ENCODE results near the gene MYLK4. TPM values are rescaled to one million over a fixed set of nuclear protein-coding genes. Genes with fewer than 3 reads are reported as not detected.

MYLK4 gene
- total and polyA plus RNA-seq, 4 donors = 0.07 to 0.65 (median 0.39) TPM

GRCh38 chr6:2619651-2620050 lies 131.1 kb downstream of the MYLK4 start:
- Histone ChIP-seq H3K9ac (ENCODE audit: low read depth in 1 of 2, low read length in 2 of 2) (no peak overlapping the region), H3K36me3 (ENCODE audit: control insufficient read depth in 4 of 4, insufficient read depth in 3 of 4, low read depth in 1 of 4, low read length in 3 of 4) (no peaks in the 10 kb centered on the region), H3K4me3 (ENCODE audit: low read depth in 1 of 3, low read length in 3 of 3) (no peak overlapping the region), H3K27ac (ENCODE audit: low read depth in 1 of 2, low read length in 2 of 2) (no peak overlapping the region), H3K27me3 (ENCODE audit: control insufficient read depth in 4 of 4, insufficient read depth in 4 of 4, low read length in 3 of 4) (peaks cover 0 to 4% (median 1%) of the 10 kb centered on the region in 4 donors), H3K4me1 (ENCODE audit: control insufficient read depth in 4 of 4, insufficient read depth in 4 of 4, low read length in 3 of 4) (no peaks in the 10 kb centered on the region), H3K9me3 (ENCODE audit: control insufficient read depth in 4 of 4, low read length in 3 of 4) (no peaks in the 10 kb centered on the region)
- WGBS = 87% methylated on average over 9 of the region's 9 CpGs
- TF ChIP-seq FOXA2 (IDR thresholded peaks at IDR 0.05) = no peak
- TF ChIP-seq EGR1 (IDR thresholded peaks at IDR 0.05; ENCODE audit: low read depth in 2 of 2) = no peak
- TF ChIP-seq RXRA (IDR thresholded peaks at IDR 0.05) = no peak
- no peak for TF ChIP-seq SP1 (IDR thresholded peaks at IDR 0.05)
- no peak for TF ChIP-seq GABPA (IDR thresholded peaks at IDR 0.05 in 1 of 2, conservative IDR thresholded peaks at IDR 0.05 in 1 of 2)
- no peak for TF ChIP-seq HNF4G (IDR thresholded peaks at IDR 0.05)
- TF ChIP-seq, protein P1, sequence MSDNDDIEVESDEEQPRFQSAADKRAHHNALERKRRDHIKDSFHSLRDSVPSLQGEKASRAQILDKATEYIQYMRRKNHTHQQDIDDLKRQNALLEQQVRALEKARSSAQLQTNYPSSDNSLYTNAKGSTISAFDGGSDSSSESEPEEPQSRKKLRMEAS (IDR thresholded peaks at IDR 0.05) = no peak
- TF ChIP-seq RAD21 (IDR thresholded peaks at IDR 0.05) = no peak
- no peak for TF ChIP-seq TAF1 (conservative IDR thresholded peaks at IDR 0.05)
- TF ChIP-seq CTCF (IDR thresholded peaks at IDR 0.05; ENCODE audit: low read depth, low read length, missing input control) = no peak
- TF ChIP-seq YY1 (IDR thresholded peaks at IDR 0.05) = no peak
- no peak for TF ChIP-seq JUND (IDR thresholded peaks at IDR 0.05)
- TF ChIP-seq, protein P2, sequence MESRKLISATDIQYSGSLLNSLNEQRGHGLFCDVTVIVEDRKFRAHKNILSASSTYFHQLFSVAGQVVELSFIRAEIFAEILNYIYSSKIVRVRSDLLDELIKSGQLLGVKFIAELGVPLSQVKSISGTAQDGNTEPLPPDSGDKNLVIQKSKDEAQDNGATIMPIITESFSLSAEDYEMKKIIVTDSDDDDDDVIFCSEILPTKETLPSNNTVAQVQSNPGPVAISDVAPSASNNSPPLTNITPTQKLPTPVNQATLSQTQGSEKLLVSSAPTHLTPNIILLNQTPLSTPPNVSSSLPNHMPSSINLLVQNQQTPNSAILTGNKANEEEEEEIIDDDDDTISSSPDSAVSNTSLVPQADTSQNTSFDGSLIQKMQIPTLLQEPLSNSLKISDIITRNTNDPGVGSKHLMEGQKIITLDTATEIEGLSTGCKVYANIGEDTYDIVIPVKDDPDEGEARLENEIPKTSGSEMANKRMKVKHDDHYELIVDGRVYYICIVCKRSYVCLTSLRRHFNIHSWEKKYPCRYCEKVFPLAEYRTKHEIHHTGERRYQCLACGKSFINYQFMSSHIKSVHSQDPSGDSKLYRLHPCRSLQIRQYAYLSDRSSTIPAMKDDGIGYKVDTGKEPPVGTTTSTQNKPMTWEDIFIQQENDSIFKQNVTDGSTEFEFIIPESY (IDR thresholded peaks at IDR 0.05) = no peak
- no peak for TF ChIP-seq NR2F2 (IDR thresholded peaks at IDR 0.05)
- TF ChIP-seq, protein P3, sequence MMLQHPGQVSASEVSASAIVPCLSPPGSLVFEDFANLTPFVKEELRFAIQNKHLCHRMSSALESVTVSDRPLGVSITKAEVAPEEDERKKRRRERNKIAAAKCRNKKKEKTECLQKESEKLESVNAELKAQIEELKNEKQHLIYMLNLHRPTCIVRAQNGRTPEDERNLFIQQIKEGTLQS (IDR thresholded peaks at IDR 0.05) = no peak
- TF ChIP-seq, protein P4, sequence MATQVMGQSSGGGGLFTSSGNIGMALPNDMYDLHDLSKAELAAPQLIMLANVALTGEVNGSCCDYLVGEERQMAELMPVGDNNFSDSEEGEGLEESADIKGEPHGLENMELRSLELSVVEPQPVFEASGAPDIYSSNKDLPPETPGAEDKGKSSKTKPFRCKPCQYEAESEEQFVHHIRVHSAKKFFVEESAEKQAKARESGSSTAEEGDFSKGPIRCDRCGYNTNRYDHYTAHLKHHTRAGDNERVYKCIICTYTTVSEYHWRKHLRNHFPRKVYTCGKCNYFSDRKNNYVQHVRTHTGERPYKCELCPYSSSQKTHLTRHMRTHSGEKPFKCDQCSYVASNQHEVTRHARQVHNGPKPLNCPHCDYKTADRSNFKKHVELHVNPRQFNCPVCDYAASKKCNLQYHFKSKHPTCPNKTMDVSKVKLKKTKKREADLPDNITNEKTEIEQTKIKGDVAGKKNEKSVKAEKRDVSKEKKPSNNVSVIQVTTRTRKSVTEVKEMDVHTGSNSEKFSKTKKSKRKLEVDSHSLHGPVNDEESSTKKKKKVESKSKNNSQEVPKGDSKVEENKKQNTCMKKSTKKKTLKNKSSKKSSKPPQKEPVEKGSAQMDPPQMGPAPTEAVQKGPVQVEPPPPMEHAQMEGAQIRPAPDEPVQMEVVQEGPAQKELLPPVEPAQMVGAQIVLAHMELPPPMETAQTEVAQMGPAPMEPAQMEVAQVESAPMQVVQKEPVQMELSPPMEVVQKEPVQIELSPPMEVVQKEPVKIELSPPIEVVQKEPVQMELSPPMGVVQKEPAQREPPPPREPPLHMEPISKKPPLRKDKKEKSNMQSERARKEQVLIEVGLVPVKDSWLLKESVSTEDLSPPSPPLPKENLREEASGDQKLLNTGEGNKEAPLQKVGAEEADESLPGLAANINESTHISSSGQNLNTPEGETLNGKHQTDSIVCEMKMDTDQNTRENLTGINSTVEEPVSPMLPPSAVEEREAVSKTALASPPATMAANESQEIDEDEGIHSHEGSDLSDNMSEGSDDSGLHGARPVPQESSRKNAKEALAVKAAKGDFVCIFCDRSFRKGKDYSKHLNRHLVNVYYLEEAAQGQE (IDR thresholded peaks at IDR 0.05) = no peak
- no peak for TF ChIP-seq HNF4A (conservative IDR thresholded peaks at IDR 0.05)
- no peak for TF ChIP-seq FOXA1 (IDR thresholded peaks at IDR 0.05)
- no peak for DNase-seq (ENCODE audit: low spot score)
